Uterus (tissue), 2 donors: ENCODE measurements around the gene DDX42.

Experiments
- POLR2A ChIP-seq, 2 donors: fragments of 450-650 bp; IDR thresholded peaks; one replicate each; pipeline ENCODE4 v1.6.1; 2016; ENCODE audit warnings: antibody characterized with exemption in 2 of 2, mild to moderate bottlenecking in 1 of 2, moderate library complexity in 1 of 2
- TF ChIP-seq, protein P1 (sequence below), 4 experiments: fragments of 200-600 bp in 2 of 4; fragments of 450-650 bp in 2 of 4; sonication (generic) in 2 of 4; IDR thresholded peaks; one replicate each; pipeline ENCODE4 v1.5.1; 2016 to 2019; ENCODE audit warnings: antibody characterized with exemption in 4 of 4, mild to moderate bottlenecking in 2 of 4, moderate library complexity in 1 of 4

DNA sequence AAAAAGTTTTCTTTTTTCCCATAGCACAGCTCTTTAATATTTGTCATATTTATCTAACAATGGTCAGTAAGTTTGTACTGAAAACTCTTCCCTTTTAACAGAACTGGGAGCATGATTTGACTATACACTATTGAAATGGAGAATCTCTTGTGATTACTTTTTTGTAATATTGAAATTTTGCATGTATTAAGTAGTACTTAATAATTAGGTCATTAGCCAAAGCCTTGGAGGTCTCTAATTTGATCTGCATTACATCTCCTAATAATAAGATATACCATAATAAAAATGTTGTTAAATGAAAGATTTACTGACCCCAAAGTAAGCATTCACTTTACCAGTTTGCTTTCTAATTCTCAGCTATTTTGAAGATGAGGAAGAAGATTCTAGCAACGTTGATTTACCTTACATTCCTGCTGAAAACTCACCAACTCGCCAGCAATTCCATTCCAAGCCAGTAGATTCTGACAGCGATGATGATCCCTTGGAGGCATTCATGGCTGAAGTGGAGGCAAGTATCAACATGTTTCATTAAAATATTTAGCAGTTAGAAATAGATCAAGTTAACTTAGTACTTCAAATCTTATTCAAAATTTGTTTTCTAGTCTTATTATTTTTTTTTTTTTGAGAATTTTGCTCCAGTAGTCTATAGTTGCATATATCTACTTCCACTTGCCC lies 18.2 kb downstream of the DDX42 start:
- TF ChIP-seq POLR2A (IDR thresholded peaks at IDR 0.05) = no peak
- TF ChIP-seq, protein P1, sequence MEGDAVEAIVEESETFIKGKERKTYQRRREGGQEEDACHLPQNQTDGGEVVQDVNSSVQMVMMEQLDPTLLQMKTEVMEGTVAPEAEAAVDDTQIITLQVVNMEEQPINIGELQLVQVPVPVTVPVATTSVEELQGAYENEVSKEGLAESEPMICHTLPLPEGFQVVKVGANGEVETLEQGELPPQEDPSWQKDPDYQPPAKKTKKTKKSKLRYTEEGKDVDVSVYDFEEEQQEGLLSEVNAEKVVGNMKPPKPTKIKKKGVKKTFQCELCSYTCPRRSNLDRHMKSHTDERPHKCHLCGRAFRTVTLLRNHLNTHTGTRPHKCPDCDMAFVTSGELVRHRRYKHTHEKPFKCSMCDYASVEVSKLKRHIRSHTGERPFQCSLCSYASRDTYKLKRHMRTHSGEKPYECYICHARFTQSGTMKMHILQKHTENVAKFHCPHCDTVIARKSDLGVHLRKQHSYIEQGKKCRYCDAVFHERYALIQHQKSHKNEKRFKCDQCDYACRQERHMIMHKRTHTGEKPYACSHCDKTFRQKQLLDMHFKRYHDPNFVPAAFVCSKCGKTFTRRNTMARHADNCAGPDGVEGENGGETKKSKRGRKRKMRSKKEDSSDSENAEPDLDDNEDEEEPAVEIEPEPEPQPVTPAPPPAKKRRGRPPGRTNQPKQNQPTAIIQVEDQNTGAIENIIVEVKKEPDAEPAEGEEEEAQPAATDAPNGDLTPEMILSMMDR (IDR thresholded peaks at IDR 0.05) = no peak
